ENCODE results near the gene PSMB5. TPM values are rescaled to one million over a fixed set of nuclear protein-coding genes. Genes with fewer than 3 reads are reported as not detected.

The PSMB5 gene
- total and polyA plus RNA-seq, 2 of the 13 experiments (the other 11 are each of a cell fraction or from before 2014, with no cell fraction given) = 705 to 871 TPM

DNA sequence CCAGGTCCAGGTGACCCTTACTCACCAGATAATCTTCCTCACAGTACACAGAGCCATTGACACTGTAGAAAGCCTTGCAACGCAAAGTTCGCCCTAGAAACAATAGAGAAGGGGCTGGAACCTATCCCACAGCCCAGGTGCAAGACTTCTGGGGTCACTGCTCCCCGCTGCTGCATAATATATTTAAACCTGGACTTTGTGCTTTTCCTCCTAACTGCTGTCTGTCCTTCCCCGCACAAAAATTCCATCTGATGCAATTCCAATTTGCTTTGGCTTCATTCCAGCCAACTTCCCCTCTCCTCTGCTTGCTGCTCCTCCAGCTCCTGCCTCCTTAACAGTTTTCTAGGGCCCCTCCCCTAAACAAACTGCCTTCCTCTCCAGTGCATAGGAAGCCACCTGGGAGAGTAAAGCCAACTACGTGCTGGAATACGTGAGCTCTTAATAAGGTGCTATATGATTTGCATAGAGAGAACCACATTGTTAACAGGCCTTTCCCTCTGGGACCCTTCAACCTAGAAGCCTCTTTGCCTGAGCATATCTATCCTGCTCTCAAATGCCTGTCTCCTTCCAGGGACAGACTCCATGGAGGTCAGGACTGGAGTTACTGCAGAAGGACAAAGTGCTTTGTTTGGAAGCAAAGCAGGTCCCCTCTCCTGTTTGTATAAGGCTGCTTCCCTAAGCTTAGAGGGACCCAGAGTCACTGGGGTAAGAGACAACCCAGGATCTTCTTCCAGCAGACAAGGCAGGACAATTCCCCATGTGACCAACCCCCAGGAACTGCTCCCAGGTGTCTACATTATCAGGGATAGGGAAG lies 57.9 kb downstream of the PSMB5 start (continued):
- TF ChIP-seq, protein P1, sequence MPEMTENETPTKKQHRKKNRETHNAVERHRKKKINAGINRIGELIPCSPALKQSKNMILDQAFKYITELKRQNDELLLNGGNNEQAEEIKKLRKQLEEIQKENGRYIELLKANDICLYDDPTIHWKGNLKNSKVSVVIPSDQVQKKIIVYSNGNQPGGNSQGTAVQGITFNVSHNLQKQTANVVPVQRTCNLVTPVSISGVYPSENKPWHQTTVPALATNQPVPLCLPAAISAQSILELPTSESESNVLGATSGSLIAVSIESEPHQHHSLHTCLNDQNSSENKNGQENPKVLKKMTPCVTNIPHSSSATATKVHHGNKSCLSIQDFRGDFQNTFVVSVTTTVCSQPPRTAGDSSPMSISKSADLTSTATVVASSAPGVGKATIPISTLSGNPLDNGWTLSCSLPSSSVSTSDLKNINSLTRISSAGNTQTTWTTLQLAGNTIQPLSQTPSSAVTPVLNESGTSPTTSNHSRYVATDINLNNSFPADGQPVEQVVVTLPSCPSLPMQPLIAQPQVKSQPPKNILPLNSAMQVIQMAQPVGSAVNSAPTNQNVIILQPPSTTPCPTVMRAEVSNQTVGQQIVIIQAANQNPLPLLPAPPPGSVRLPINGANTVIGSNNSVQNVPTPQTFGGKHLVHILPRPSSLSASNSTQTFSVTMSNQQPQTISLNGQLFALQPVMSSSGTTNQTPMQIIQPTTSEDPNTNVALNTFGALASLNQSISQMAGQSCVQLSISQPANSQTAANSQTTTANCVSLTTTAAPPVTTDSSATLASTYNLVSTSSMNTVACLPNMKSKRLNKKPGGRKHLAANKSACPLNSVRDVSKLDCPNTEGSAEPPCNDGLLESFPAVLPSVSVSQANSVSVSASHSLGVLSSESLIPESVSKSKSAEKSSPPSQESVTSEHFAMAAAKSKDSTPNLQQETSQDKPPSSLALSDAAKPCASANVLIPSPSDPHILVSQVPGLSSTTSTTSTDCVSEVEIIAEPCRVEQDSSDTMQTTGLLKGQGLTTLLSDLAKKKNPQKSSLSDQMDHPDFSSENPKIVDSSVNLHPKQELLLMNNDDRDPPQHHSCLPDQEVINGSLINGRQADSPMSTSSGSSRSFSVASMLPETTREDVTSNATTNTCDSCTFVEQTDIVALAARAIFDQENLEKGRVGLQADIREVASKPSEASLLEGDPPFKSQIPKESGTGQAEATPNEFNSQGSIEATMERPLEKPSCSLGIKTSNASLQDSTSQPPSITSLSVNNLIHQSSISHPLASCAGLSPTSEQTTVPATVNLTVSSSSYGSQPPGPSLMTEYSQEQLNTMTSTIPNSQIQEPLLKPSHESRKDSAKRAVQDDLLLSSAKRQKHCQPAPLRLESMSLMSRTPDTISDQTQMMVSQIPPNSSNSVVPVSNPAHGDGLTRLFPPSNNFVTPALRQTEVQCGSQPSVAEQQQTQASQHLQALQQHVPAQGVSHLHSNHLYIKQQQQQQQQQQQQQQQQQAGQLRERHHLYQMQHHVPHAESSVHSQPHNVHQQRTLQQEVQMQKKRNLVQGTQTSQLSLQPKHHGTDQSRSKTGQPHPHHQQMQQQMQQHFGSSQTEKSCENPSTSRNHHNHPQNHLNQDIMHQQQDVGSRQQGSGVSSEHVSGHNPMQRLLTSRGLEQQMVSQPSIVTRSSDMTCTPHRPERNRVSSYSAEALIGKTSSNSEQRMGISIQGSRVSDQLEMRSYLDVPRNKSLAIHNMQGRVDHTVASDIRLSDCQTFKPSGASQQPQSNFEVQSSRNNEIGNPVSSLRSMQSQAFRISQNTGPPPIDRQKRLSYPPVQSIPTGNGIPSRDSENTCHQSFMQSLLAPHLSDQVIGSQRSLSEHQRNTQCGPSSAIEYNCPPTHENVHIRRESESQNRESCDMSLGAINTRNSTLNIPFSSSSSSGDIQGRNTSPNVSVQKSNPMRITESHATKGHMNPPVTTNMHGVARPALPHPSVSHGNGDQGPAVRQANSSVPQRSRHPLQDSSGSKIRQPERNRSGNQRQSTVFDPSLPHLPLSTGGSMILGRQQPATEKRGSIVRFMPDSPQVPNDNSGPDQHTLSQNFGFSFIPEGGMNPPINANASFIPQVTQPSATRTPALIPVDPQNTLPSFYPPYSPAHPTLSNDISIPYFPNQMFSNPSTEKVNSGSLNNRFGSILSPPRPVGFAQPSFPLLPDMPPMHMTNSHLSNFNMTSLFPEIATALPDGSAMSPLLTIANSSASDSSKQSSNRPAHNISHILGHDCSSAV (CRISPR knock-in tag; IDR thresholded peaks at IDR 0.05; ENCODE audit: borderline replicate concordance) = no peak; the same call in 1 of the 2 replicates
- TF ChIP-seq THAP8 (CRISPR knock-in tag; IDR thresholded peaks at IDR 0.05; ENCODE audit: borderline replicate concordance) (no peak), BHLHE40 (IDR thresholded peaks at IDR 0.05; ENCODE audit: low read length) (peak; percentile 48; the same call in 1 of the 2 replicates), UBTF (CRISPR knock-in tag; IDR thresholded peaks at IDR 0.05) (peak; percentile 63; the same call in 1 of the 2 replicates), ZNF781 (CRISPR knock-in tag; IDR thresholded peaks at IDR 0.05; ENCODE audit: borderline replicate concordance, not compliant biosample characterization) (peak; percentile 23), GATA4 (IDR thresholded peaks at IDR 0.05; ENCODE audit: borderline replicate concordance, low read depth) (peak; percentile 79; the same call in 1 of the 2 replicates), ZNF350 (CRISPR knock-in tag; IDR thresholded peaks at IDR 0.05; ENCODE audit: borderline replicate concordance, low read depth) (peak; percentile 73; the same call in 1 of the 2 replicates), SMARCC2 (IDR thresholded peaks at IDR 0.05) (0 out of 2 replicates have a peak, but pooled peaks have one; percentile 50), TFAP4 (IDR thresholded peaks at IDR 0.05; ENCODE audit: borderline replicate concordance, low read depth) (peak; percentile 94), FOXA1 (IDR thresholded peaks at IDR 0.05) (peak; percentile 82; the same call in 1 of the 2 replicates), FOXA1 (CRISPR knock-in tag; IDR thresholded peaks at IDR 0.05) (peak; percentile 97), HMGA1 (CRISPR knock-in tag; conservative IDR thresholded peaks at IDR 0.05) (peak; percentile 92; the same call in 1 of the 2 replicates), ZNF788 (CRISPR knock-in tag; IDR thresholded peaks at IDR 0.05; ENCODE audit: borderline replicate concordance) (peak; percentile 97; the same call in 1 of the 2 replicates)
